Measurements from ENCODE around the gene CTTN.

Gene CTTN

GRCh38 chr11:70456921-70457532, 58.7 kb downstream of the CTTN start:
- DNase-seq (ENCODE audit: low read depth), result peak; percentile 14

DNA sequence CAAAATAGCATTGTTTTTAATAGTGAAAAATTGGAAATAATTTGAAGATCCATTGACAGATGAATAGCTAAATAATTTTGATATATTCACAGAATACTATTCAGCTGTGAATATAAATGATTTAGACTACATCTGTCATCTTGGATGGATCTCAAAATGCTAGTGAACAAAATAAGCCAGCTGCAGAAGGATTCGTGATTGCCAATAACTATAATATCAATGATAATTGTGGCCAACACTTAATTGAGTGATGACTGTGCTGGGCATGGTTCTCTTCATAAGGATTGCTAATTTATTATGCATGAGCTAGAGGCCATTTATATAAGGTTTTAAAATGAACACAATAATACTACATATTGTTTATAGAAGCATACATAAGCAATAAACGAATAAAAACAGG, 60.4 kb downstream of the CTTN start:
- DNase-seq (ENCODE audit: low read depth), result no peak

- DNase-seq (ENCODE audit: low read depth), result no peak
Observed at GRCh38 chr11:70460111-70460510, 61.8 kb downstream of the CTTN start.

GRCh38 chr11:70460964-70461363, 62.6 kb downstream of the CTTN start:
- no peak for DNase-seq (ENCODE audit: low read depth)

GRCh38 chr11:70462818-70463477, 64.6 kb downstream of the CTTN start:
- DNase-seq (ENCODE audit: low read depth), result no peak

DNA sequence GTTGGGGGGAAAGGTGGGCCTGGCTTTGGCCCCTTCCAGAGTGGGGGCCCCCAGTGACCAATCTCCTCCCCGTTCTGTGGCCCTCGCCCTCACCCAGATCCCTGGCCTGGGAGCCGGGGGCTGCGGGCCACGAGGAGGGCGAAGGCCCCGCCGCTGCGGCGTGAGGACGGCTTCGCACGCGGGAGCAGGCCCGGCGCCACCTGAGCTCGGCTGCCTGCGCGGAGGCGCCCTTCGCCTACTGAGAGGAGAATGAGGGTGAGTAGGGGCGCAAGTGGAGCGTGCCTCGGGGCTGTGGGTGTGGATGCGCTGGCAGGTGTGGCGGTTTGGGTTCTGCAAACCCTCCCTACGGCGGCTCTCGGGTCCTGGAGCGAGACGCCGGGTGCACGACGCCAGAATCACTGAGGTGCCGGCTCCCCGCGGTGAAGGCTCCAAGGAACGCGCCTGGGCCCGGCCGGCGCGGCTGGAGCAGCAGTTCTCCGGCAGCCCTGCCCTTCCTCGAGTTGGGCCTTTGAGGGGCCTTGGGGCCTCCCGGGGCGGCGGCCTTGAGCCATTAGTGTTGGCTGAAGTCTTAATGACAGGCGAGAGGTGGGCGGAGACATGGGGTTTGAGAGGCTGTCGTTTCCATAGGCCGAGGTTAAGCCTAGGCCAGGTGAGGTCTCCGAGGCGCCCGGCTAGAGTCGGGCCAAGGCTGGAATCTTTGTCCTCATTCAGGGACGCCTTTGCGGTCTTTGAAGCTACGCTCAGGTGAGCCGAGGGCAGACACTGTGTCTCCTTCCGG, 65.3 kb downstream of the CTTN start:
- no peak for DNase-seq (ENCODE audit: low read depth)

DNA sequence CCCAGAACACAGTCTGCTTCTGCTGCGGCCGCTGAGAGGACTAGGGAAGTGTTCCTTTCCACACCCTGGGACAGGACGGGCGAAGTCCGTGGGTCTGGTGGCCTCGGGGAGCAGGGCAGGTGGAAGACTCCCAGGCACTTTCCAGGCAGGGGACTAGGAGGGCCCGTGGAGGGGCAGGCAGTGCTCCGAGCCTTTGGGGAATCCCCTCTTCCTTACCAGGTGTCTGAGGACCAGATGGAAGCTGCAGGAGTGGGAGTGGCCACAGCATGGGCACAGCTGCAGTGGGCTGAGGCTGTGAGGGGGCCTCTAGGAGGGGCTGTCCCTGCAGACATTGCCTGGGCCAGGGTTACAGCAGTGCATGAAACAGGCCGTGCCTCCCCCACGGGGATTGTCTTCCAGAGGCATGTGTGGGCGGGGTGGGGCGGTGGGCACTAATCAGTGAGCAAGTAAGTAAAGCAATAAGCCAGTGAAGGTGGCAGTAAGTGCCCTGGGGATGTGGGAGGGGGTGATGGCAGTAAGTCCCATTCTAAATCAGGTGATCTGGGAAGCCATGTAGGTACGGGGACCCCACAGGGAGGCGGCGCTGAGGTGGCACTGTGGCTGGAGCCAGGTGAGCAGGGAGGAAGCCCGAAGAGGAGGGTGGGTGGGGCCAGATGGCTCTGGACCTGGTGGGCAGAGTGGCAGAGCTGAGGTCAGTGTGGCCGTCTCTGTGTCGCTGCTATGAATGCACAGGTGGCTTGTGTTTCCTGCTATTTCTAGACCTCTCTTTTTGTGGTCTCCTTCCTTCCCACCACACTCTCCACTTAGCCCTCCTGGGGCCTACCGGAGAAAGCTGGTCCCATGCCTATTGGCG, 66.4 kb downstream of the CTTN start:
- DNase-seq (ENCODE audit: low read depth), result no peak

DNA sequence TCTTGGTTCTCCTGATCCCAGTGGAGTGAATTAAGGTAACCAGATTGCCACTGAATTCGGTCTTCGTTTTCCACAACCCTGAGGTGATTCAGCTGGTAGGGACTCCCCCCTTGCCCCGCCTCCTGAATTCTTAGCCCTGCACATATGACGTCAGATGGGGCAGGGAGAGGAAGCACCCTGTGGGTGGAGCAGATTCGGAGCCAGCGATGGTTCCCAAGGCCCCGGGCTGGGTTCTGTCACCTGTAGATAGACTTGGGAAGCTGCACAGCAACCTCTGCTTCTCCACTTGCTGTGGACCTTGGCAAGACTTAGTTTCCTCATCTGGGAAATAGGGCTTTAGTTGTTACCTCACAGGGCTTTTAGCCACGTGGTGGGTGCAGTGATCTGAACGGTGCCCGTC, 67.8 kb downstream of the CTTN start:
- DNase-seq (ENCODE audit: low read depth), result no peak

- DNase-seq (ENCODE audit: low read depth), result no peak
Observed at GRCh38 chr11:70466596-70466995, 68.3 kb downstream of the CTTN start.

GRCh38 chr11:70467201-70468085, 69.1 kb downstream of the CTTN start:
- no peak for DNase-seq (ENCODE audit: low read depth)

DNA sequence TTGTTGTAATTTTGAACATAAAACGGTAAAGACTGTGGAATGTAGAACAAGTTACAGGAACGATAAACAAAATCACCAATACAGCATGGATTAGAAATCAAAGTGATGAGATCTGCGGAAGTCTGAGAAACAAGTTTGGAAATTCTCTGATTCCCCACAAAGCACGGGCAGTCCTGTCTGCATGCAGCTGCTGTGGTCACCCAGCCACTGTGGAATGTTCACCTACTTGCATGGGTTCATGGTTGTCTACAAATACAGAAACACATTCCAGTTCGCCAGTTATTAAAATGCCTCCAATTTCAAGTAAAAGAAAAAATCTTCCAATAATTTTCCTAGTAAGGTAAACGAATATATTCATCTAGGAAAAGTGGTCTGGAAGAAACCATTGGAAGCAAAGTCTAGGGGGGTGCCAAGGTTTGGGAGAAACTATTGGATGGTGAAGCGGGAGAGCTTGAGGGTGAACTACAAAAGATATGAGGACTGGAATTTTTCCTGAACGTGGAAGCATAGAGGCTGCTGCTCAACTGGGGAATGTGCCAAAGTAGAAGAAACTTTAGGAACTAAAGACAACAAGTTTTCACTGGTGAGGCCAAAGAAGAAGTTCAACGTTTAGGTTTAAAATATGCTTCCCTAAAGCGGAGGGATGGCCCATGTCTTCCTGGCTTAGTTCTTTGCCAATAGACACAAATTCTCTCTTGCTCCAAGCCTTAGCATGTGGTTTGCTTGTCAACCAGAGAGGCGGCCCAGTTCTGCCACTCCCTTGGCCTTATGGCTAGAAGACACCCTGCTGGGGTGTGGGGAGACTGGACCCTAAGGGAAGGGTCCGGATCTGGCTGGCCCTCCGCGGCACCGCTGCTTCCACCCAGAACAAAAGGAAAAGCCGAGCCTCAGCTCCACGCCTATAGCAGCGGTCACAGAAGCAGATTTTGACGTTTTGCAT, 70.2 kb downstream of the CTTN start:
- DNase-seq (ENCODE audit: low read depth), result no peak

GRCh38 chr11:70470127-70470526, 71.8 kb downstream of the CTTN start:
- DNase-seq (ENCODE audit: low read depth), result no peak

DNA sequence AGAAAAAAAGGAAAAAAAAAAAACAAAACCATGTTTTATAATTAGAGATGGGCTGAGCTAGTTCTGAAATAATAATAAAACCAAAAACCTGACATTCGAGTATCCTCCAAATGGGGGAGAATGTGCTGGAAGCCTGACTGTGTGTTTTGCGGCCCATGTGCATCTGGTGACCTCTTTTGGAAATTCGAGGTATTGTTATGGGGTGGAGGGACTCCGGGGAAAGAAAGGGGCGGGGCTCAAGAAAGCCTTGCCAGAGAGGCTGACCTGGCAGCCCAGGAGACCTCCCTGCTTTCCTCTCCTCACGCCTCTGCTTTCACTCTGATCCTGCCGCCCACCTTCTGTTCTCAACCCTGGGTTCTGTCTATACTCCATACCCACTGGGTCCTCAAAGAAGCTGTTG, 72.9 kb downstream of the CTTN start:
- no peak for DNase-seq (ENCODE audit: low read depth)

- no peak for DNase-seq (ENCODE audit: low read depth)
Observed at GRCh38 chr11:70472240-70472639, 73.9 kb downstream of the CTTN start.

GRCh38 chr11:70473186-70473872, 75.0 kb downstream of the CTTN start:
- DNase-seq (ENCODE audit: low read depth), result no peak

- DNase-seq (ENCODE audit: low read depth), result no peak
Observed at GRCh38 chr11:70473873-70474690, 75.8 kb downstream of the CTTN start.

DNA sequence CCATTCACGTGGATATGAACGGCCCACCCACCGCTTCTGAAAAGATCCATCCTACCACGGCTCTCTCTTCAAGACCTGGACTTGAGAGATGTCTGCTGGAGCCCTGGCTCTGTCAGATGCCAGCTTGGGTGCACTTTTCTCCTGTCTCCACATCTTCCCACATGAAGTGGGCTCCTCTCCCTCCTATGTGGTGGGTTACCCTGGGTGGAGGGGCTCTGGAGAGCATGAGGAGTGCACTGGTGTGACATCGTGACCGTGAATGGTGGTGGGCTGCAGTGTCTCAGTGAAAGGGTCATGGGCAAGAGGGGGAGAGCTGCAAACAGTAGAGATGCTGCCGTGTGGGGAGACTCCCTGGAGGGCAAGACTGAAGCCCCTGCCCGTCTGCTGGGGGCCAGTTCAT, 76.4 kb downstream of the CTTN start:
- DNase-seq (ENCODE audit: low read depth), result no peak

- no peak for DNase-seq (ENCODE audit: low read depth)
Observed at GRCh38 chr11:70476669-70477068, 78.3 kb downstream of the CTTN start.

GRCh38 chr11:70477176-70477575, 78.8 kb downstream of the CTTN start:
- DNase-seq (ENCODE audit: low read depth), result no peak

Measured in non-pigmented ciliary epithelial cell (primary cell).